GM19023 (cell line): ENCODE measurements around the gene MAGEA8.
"Not testable (repeated sequence)": the region's sequence is repeated elsewhere in the genome, so short reads cannot be mapped to it uniquely, and the experiment has no call there.

ENCODE experiments used
- ATAC-seq: cut with Tn5 transposase; IDR thresholded peaks from one replicate; pipeline ENCODE4 v1.9.1; 2021; ENCODE audit warnings: mild to moderate bottlenecking, moderate library complexity; ENCODE audit not compliant: unreplicated experiment

Gene MAGEA8, protein sequence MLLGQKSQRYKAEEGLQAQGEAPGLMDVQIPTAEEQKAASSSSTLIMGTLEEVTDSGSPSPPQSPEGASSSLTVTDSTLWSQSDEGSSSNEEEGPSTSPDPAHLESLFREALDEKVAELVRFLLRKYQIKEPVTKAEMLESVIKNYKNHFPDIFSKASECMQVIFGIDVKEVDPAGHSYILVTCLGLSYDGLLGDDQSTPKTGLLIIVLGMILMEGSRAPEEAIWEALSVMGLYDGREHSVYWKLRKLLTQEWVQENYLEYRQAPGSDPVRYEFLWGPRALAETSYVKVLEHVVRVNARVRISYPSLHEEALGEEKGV

DNA sequence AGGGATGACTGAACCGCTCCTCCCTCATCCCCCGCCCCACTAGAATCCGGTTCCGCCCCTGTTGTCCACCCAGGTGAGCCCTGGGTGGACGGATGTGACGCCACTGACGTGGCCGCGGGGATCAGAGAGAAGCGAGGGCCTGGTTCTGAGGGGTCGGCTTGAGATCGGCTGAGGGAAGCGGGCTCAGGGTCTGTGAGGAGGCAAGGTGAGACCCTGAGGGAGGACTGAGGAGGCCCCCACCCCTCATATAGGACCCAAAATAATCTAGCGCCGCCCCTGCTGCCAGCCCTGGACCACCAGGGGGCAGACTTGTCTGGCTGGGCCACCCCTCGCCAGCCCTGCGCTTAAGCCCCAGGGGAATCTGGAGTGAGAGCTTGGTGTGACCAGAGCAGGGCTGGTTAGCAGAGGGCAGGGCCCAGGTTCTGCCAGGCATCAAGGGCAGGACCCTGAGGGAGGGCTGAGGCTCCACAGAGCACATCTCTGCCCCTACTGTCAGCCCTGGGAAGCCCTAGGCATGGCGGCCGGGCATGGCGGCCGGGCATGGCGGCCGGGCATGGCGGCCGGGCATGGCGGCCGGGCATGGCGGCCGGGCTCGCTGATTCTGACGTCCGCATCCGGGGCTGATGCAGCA, at the start of gene MAGEA8:
TSS of gene MAGEA8 (plus strand) at position 103 of the 631 bp plus-strand sequence. CDS start 3,090 bp downstream, outside the sequence.
- ATAC-seq: no peak

DNA sequence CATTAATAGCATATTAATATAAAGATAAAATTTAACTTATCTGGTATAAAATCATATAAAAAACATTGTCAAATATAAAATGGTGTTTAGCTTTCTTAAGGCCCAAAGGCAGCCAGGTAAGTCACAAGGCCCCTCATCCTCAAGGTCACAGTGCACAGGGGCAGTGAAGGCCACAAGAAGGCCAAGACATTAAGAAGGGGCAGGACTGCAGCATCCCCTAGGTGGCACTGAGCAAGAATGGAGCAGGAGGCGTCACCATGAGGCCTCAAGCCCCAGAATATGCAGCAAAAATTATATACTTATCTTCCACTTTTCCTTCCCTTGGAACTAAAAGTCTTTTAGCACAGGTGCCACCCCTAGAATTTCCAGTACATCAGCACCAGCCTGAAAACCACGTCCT, 49.5 kb upstream of the MAGEA8 start:
- no peak for ATAC-seq

DNA sequence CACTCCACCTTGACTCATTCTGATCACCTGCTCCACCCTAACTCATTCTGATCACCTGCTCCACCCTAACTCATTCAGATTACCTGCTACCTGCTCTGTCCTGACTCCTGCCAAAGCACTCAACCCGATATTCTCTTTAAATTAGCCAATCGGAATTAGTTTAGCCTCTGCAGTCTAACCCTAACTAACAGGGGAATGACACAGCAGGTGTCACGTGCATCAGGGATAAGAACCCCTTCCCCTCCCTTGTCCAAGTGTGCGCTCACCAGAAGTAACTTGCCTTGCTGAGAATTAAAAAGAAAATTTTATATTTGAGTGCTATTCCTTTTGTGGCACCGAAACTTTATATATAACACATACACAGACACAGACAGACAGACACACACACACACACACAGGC, 44.3 kb upstream of the MAGEA8 start:
- ATAC-seq: not testable (repeated sequence)

DNA sequence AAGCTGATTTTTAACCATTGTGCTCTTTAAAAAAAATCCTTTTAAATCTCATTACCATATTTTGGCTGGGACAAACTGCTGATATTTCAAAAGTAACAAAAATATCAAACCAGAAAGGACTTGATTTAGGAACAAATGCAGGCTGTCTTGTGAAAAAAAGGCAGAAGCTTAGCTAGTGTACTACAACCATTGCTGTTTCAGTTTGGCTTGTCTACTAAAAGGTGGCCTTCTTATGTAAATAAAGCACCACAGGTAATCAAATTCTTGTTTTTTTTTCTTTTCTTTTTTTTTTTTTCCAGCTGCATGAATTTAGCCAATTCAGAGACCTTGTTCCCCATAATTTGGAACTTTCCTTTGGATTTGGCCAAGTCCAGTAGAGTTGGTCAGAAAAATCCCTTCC, 43.8 kb upstream of the MAGEA8 start:
- ATAC-seq: no peak

DNA sequence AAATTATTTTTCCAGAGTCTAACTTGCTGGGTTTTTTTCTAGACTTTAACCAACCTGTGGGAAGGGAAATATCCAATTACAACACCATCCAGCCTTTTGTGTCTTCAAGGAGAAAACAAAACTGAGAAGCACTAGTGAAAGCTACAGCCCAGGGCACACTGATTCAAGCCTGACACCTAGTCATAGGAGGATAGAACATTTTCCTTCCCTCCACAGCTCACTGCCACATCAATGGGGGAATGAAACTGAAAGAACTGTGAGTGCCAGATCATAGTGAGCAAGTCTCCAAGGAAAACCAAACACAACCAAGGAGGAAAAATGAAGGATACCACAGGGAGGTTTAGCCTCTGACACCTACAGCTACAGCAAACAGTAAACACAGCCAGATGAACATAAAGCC, 43.3 kb upstream of the MAGEA8 start:
- no peak for ATAC-seq

DNA sequence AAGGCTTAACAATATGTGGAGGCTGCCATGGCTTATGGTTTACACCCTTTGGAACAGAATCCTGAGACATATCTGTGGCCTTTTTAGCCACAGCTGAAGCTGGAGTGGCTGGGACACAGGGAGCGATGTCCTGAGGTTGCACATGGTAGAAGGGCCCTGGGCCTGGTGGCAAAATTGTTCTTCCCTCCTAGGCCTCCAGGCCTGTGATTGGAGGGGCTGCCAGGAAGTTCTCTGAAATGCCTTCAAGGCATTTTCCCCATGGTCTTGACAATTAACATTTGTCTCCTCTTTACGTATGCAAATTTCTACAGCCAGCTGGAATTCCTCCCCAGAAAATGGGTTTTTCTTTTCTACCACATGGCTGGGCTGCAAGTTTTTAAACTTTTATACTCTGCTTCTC, 39.1 kb upstream of the MAGEA8 start:
- ATAC-seq: no peak

DNA sequence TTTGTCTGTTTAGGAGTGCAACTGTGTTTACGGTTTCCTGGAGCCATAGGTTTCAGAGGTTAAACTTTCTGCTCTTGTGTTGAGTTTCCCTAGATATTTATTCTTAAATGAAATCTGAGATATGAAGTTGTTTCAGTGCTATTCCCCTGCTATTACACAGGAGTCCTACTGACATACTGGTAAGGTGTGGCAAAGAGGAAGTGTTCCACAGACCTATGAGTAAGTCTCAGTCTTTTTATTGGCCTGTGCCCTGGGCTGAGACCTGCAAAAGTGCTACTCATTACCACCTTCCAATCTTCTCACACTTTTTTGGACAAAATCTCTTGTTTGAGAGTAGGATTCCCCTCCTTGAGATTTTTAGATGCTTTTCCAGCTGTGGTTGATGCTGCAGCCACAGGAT, 35.6 kb upstream of the MAGEA8 start:
- no peak for ATAC-seq

DNA sequence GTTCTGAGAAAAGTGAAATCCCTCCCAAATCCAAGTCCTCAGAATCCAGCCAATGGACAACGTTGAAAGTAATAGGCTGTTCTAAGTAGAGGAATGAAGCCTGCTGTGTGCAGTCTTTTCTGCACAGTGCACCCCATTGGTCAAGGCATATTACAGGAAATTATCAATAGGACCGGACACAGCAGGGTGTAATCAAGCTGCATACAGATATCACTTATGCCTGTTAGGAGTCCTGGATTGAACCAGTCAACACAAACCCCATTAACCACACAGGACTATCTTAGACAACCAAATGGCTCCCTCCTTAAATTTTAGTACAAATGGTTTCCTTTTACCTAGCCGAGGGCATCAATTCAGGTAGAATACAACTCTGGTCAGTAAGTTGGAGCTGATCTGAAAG, 34.2 kb upstream of the MAGEA8 start:
- no peak for ATAC-seq

DNA sequence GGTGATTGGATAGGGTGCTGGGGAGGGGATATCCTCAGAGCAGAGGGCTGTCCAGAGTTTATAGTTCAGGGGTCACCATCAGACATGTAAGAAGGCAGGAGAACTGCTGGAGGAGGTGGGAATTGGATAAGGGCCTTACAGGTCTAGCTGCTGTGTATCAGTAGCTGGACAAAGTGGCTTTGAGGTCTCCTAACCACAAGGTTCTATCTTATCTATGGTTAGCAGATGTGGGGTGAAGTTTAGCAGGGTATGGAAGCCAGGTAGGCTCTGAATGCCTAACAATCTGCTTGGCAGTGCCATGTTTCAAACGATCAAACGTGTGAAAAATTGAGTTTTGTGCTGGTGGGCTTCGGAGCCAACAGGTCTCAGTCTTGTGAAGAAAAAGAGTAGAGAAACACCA, 32.1 kb upstream of the MAGEA8 start:
- no peak for ATAC-seq

DNA sequence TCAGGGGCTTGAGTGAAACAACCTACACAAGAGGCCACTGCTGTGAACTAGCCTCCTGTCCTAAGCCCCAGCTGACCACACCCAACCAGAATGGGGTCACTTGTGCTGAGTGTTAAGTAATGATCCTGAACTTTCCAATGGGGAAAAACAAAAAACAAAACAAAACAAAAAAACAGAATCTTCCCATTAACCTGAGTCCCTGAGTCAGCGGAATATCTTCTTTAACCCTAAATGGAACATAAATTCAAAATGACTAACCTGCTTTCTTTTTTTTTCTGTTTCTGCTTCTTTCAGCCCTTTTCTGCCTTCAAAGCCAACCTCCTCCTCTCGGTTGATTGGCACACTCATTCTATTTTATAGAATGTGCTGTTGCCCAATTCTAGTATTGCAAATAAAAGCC, 31.2 kb upstream of the MAGEA8 start:
- no peak for ATAC-seq

DNA sequence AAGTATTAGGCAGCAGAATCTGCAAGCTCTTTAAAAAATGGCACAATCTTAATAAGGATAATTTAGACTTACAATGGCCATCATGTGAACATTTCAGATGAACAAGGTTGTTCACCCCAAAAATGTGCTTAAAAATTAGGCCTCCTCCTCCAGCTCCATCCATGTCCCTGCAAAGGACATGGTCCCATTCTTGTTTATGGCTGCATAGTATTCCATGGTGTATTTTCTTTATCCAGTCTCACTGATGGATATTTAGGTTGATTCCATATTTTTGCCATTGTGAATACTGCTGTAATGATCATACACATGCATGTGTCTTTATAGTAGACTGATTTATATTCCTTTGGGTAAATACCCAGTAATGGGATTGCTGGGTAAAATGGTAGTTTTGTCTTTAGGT, 29.1 kb upstream of the MAGEA8 start:
- ATAC-seq: no peak

DNA sequence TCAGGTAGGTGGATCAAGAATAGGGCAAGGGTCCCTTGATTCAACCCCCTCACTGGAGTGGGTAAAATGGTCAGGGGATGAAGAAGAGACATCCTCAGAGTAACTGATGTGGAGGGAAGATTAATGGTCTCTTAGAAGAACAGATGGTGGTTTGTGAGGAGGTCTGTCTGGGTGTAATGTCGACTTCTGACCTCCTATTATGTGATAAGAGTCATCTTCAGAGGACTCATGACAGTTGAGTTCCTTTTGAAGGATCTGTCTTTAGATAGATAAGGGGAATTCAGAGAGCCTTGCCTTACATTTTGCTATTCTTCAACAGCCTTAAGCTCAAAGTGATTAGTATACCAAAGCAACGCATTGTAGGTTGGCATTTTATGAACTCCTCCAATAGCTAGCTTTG, 27.1 kb upstream of the MAGEA8 start:
- no peak for ATAC-seq

DNA sequence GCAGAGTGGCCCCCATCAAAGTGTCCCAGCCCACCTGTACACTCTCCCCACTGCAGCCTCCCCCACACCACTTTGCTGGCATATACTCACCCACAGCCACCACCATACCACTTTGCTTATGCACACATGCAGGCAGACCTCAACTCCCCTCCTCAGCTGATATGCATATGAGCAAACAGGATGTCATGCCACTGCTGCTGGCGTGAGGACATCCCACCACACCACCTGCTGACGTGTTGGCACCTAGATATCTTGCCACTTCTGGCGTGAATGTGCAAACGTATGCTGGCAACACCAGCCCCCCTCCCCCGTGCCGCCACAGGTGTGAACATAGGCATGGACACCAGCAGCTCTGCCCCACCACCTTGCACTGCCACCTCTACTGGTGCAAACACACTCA, 22.4 kb upstream of the MAGEA8 start:
- no peak for ATAC-seq

DNA sequence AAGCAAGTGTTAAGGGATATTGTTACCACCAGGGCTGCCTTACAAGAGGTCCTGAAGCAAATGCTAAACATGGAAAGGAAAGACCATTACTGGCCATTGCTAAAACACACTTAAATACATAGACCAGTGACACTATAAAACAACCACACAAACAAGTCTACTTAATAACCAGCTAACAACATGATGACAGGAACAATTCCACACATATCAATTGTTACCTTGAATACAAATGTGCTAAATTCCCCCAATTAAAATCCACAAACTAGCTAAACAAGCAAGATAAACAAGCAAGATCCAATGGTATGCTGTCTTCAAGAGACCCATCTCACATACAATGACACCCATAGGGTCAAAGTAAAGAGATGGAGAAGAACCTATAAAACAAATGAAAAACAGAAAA, 20.5 kb upstream of the MAGEA8 start:
- ATAC-seq: no peak

DNA sequence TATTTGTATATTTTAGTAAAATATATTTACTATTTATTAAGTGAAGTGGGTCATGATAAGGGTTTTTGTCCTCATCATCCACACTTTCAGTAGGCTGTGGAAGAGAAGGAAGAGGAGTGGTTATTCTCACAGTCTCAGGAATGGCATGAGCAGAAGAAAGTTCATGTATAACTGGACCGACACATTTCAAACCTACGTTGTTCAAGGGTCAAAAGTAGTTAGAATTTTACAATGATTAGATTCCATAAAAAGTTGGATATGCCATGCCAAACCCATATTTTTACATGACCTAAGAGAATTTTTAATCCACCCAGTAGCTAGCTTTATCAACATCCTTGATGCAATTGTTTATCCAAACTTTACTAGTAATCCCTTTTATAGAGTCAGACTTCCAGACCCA, 15.6 kb upstream of the MAGEA8 start:
- no peak for ATAC-seq

DNA sequence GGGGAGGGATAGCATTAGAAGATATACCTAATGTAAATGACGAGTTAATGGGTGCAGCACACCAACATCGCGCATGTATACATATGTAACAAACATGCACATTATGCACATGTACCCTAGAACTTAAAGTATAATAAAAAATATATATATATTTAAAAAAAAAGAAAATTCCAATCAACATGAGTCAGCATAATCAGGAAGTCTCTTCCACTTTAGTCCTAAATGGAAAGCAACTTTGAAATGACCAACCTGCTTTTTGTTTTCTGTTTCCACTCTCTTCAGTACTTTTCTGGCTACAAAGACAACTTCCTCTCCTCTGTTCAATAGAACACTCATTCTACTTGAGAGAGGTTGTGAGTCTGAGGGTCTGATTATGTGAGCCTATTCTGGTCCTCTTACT, 13.5 kb upstream of the MAGEA8 start:
- ATAC-seq: no peak

DNA sequence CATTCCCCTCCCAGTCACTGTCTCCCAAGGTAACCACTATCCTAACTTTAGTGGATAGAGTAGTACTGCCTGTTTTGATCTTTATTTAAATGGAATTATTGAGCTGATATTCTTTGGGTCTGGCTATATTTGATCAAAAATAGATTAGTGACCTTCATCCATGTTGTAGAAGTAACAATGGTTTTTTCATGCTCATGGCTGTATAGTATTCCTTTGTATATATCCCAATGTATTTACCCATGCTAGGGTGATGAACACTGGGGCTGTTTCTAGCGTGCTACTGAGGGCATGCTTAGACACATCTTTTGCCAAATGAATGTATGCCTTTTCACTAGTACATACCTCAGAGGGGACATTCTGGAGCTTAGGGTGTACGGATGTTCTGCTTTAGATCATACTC, 10.1 kb upstream of the MAGEA8 start:
- ATAC-seq: no peak

DNA sequence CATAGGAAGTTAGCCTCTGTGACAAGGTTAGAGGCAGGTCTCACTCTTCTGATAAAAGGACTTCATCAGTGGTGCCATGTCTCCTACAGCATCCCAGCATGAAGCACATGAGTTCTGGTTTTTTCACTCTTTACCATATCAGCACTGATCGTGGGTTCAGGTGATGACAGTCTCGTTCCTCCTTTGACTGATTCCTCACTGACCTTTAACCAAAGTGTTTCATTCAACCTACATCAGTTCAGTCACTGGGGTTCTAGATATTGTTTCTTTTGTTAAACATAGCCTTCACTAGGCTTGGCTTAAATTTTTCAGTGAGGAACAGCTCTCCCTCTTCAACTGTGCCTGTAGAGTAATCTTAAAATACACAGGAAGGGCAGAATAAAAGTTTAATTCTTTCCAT, 9.6 kb upstream of the MAGEA8 start:
- ATAC-seq: no peak

DNA sequence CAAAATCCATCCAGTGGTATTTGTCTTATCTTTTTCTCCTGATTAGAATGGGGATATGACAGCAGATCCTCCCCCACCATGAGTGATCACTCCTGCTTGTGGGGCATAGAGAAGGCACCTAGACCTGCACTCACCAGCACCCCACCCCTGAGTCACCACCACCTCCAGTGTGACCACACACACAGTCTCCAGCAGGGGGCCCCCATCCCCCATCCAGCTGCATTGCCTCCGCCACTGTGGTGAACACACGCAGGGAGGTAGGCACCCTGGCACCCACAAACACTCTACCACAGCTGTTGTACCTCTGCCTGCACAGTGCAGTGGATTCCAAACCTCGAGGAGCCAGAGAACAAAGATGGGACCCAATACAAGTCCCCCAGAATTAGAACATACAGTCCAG, 9.0 kb upstream of the MAGEA8 start:
- peak; percentile 95 for ATAC-seq

DNA sequence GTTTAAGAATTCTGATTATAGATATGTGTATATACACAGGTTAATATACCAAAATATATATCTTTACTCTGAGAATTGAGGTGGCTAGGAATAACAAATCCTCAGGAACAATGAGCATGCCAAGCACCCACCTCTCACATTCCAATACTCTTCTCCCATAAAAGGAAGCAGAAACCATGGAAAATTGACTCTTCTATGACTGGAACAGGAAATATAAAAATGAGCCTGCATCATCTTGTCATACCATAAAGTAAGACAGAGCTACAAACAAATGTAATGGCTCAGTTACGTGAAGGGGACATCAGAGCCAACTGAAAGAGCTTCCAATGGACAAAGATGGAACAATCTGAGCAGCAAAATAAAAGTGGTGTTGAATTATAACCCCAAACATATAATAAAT, 3.8 kb upstream of the MAGEA8 start:
- ATAC-seq: no peak

DNA sequence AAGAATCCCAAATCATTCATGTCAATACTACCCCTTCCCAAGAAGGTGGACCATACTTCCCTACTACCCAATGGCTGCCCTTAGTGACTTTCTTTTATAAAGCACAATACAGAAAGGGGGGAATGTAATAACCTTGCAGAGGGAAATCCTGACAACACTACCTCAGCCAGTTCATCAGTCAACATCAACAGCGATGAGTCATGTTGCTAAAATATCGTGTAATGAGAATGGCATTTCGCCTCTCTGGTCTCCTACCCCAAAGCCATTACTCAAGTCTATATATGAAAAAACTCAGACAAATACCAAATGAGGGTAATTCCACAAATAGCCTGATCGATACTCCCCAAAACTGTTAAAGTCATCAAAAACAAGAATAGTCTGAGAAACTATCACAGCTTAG, 3.3 kb upstream of the MAGEA8 start:
- no peak for ATAC-seq

DNA sequence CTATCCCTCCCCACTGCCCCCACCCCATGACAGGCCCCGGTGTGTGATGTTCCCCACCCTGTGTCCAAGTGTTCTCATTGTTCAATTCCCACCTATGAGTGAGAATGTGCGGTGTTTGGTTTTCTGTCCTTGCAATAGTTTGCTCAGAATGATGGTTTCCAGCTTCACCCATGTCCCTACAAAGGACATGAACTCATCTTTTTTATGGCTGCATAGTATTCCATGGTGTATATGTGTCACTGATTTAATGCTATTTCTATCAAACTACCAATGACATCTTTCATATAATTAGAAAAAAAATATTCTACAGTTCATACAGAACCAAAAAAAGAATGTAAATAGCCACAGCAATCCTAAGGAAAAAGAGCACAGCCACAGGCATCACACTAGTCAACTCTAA, 9.8 kb downstream of the MAGEA8 start:
- not testable (repeated sequence) for ATAC-seq

DNA sequence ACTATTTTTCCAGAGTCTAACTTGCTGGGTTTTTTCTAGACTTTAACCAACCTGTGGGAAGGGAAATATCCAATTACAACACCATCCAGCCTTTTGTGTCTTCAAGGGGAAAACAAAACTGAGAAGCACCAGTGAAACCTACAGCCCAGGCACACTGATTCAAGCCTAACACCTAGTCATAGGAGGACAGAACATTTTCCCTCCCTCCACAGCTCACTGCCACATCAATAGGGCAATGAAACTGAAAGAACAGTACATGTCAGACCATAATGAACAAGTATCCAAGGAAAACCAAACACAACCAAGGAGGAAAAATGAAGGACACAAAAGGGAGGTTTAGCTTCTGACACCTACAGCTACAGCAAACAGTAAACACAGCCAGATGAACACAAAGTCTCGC, 17.6 kb downstream of the MAGEA8 start:
- ATAC-seq: no peak
